Fibroblast of skin of scalp (primary cell): ENCODE measurements around the gene DUSP6.
"Not testable (repeated sequence)": the region's sequence is repeated elsewhere in the genome, so short reads cannot be mapped to it uniquely, and the experiment has no call there.

ENCODE experiments used
- DNase-seq: peaks from one replicate; pipeline ENCODE4 v3.0.0-alpha.2; 2013

The DUSP6 gene

GRCh38 chr12:89351489-89352241 lies 636 bp downstream of the DUSP6 start:
- DNase-seq = peak; percentile 22

- peak; percentile 2 for DNase-seq
These were observed 1.4 kb downstream of the DUSP6 start for GRCh38 chr12:89350630-89351488.

- no peak for DNase-seq
These were observed 2.1 kb downstream of the DUSP6 start for GRCh38 chr12:89350260-89350629.

GRCh38 chr12:89349814-89350213 lies 2.5 kb downstream of the DUSP6 start:
- peak; percentile 26 for DNase-seq

- DNase-seq = no peak
These were observed 3.2 kb downstream of the DUSP6 start for GRCh38 chr12:89348894-89349699.

- no peak for DNase-seq
These were observed 4.9 kb downstream of the DUSP6 start for GRCh38 chr12:89347325-89347829.

GRCh38 chr12:89346741-89347324 lies 5.5 kb downstream of the DUSP6 start:
- DNase-seq = peak; percentile 37

- peak; percentile 36 for DNase-seq
These were observed 6.2 kb downstream of the DUSP6 start for GRCh38 chr12:89345830-89346740.

GRCh38 chr12:89345376-89345775 lies 6.9 kb downstream of the DUSP6 start:
- no peak for DNase-seq

GRCh38 chr12:89344862-89345202 lies 7.5 kb downstream of the DUSP6 start:
- no peak for DNase-seq

- no peak for DNase-seq
These were observed 8.0 kb downstream of the DUSP6 start for GRCh38 chr12:89344043-89344861.

- DNase-seq = peak; percentile 15
These were observed 9.2 kb downstream of the DUSP6 start for GRCh38 chr12:89343127-89343526.

- no peak for DNase-seq
These were observed 11.4 kb downstream of the DUSP6 start for GRCh38 chr12:89340861-89341260.

GRCh38 chr12:89339526-89339925 lies 12.8 kb downstream of the DUSP6 start:
- no peak for DNase-seq

- DNase-seq = not testable (repeated sequence)
These were observed 15.2 kb downstream of the DUSP6 start for GRCh38 chr12:89337136-89337535.

GRCh38 chr12:89335452-89336244 lies 16.7 kb downstream of the DUSP6 start:
- no peak for DNase-seq

- DNase-seq = no peak
These were observed 17.6 kb downstream of the DUSP6 start for GRCh38 chr12:89334548-89335169.

- no peak for DNase-seq
These were observed 18.6 kb downstream of the DUSP6 start for GRCh38 chr12:89333564-89334252.
